Liver (tissue), 9 donors: Measurements from ENCODE around the gene PLIN4. TPM values are rescaled to one million over a fixed set of nuclear protein-coding genes. Genes with fewer than 3 reads are reported as not detected.
A peak's percentile ranks its signal among the peaks of the same experiment; 100 is the strongest.

Experiments
- DNase-seq: peaks from one replicate; pipeline ENCODE4 v3.0.0-alpha.2; 2017; ENCODE audit warnings: low spot score
- H3K27ac ChIP-seq, 2 donors: one replicate each; pipeline ENCODE4 v1.7.0; 2013; ENCODE audit warnings: inconsistent platforms in 2 of 2, low read length in 2 of 2, control low read depth in 1 of 2, low read depth in 1 of 2, mild to moderate bottlenecking in 1 of 2
- H3K27me3 ChIP-seq, 4 donors: one replicate each; pipeline versions ENCODE4 v1.6.1 to v1.7.0; 2013; ENCODE audit warnings: low read length in 3 of 4, inconsistent platforms in 1 of 4, mild to moderate bottlenecking in 1 of 4, moderate library complexity in 1 of 4; ENCODE audit not compliant: control insufficient read depth in 4 of 4, insufficient read depth in 4 of 4
- H3K36me3 ChIP-seq, 4 donors: one replicate each; pipeline versions ENCODE4 v1.6.1 to v1.7.0; 2013; ENCODE audit warnings: low read length in 3 of 4, mild to moderate bottlenecking in 3 of 4, low read depth in 1 of 4, moderate library complexity in 1 of 4; ENCODE audit not compliant: control insufficient read depth in 4 of 4, insufficient read depth in 3 of 4
- H3K4me1 ChIP-seq, 4 donors: one replicate each; pipeline versions ENCODE4 v1.6.1 to v1.7.0; 2013; ENCODE audit warnings: low read length in 3 of 4, mild to moderate bottlenecking in 3 of 4, moderate library complexity in 1 of 4; ENCODE audit not compliant: control insufficient read depth in 4 of 4, insufficient read depth in 4 of 4
- H3K4me3 ChIP-seq, 3 donors: one replicate each; pipeline versions ENCODE4 v1.6.1 to v1.7.0; 2013; ENCODE audit warnings: low read length in 3 of 3, control low read depth in 1 of 3, low read depth in 1 of 3, mild to moderate bottlenecking in 1 of 3
- H3K9ac ChIP-seq, 2 donors: one replicate each; pipeline ENCODE4 v1.7.0; 2013; ENCODE audit warnings: low read length in 2 of 2, mild to moderate bottlenecking in 2 of 2, moderate library complexity in 2 of 2, control low read depth in 1 of 2, low read depth in 1 of 2
- H3K9me3 ChIP-seq, 4 donors: one replicate each; pipeline versions ENCODE4 v1.6.1 to v1.7.0; 2013; ENCODE audit warnings: low read length in 3 of 4; ENCODE audit not compliant: control insufficient read depth in 4 of 4
- ATF3 ChIP-seq: IDR thresholded peaks from 2 replicates; pipeline ENCODE4 v1.6.1; 2016; ENCODE audit warnings: antibody characterized with exemption
- CTCF ChIP-seq: fragments of 150-350 bp; IDR thresholded peaks from 2 replicates; pipeline ENCODE4 v1.5.1; 2017; ENCODE audit warnings: improper control_type of control experiment, low read depth, low read length; ENCODE audit not compliant: missing input control
- EGR1 ChIP-seq, 2 donors: IDR thresholded peaks; 2 replicates each; pipeline ENCODE4 v1.6.1; 2016 to 2018; ENCODE audit warnings: antibody characterized with exemption in 2 of 2, low read depth in 2 of 2
- FOXA1 ChIP-seq: IDR thresholded peaks from 2 replicates; pipeline ENCODE4 v1.6.1; 2016; ENCODE audit warnings: antibody characterized with exemption
- FOXA2 ChIP-seq: IDR thresholded peaks from 2 replicates; pipeline ENCODE4 v1.6.1; 2016; ENCODE audit warnings: antibody characterized with exemption
- GABPA ChIP-seq, 2 donors: IDR thresholded peaks in 1 of 2; conservative IDR thresholded peaks in 1 of 2; 2 replicates each; pipeline ENCODE4 v1.6.1; 2016; ENCODE audit warnings: antibody characterized with exemption in 2 of 2, mild to moderate bottlenecking in 1 of 2, moderate library complexity in 1 of 2
- HNF4A ChIP-seq, 2 donors: conservative IDR thresholded peaks; 2 replicates each; pipeline ENCODE4 v1.6.1; 2016; ENCODE audit warnings: antibody characterized with exemption in 2 of 2, mild to moderate bottlenecking in 2 of 2
- JUND ChIP-seq, 2 donors: IDR thresholded peaks; 2 replicates each; pipeline ENCODE4 v1.6.1; 2016; ENCODE audit warnings: antibody characterized with exemption in 2 of 2
- MAX ChIP-seq: IDR thresholded peaks from 2 replicates; pipeline ENCODE4 v1.6.1; 2016; ENCODE audit warnings: antibody characterized with exemption
- NR2F2 ChIP-seq: IDR thresholded peaks from 2 replicates; pipeline ENCODE4 v1.6.1; 2016; ENCODE audit warnings: antibody characterized with exemption
- RAD21 ChIP-seq, 2 donors: IDR thresholded peaks; 2 replicates each; pipeline ENCODE4 v1.6.1; 2016; ENCODE audit warnings: antibody characterized with exemption in 2 of 2, mild to moderate bottlenecking in 2 of 2
- REST ChIP-seq: IDR thresholded peaks from 2 replicates; pipeline ENCODE4 v1.6.1; 2016; ENCODE audit warnings: antibody characterized with exemption, mild to moderate bottlenecking
- SP1 ChIP-seq: IDR thresholded peaks from 2 replicates; pipeline ENCODE4 v1.6.1; 2018; ENCODE audit warnings: antibody characterized with exemption, mild to moderate bottlenecking
- ZBTB33 ChIP-seq: IDR thresholded peaks from 2 replicates; pipeline ENCODE4 v1.6.1; 2016; ENCODE audit warnings: antibody characterized with exemption
- WGBS: extraction: QIAGEN DNeasy Blood & Tissue Kit; methylation state at CpG from one replicate; pipeline ENCODE4 v1.1.7; 2013; 5-methylcytosine and 5-hydroxymethylcytosine counted together
- polyA plus RNA-seq, 2 donors: library from polyadenylated mRNA; stranded (reverse) in 1 of 2; unstranded in 1 of 2; fragments of 200-250 nt in 1 of 2; fragments of >200 nt in 1 of 2; fragmentation: Nextera tagmentation in 1 of 2; extraction: Ambion mirVana in 1 of 2; gene quantifications; one replicate each; pipeline versions ENCODE4 v1.2.1 to v1.2.3, GENCODE V29; 2013 to 2015
- total RNA-seq, 2 donors: library from RNA; depleted of rRNA; stranded (reverse); fragments of >200 nt; gene quantifications; one replicate each; pipeline ENCODE4 v1.2.3, GENCODE V29; 2014
- donor health status: healthy.
- donor health status: healthy.
- donor health status: healthy.
- donor health status: healthy.
- donor health status: healthy.

PLIN4 gene
- total and polyA plus RNA-seq, 4 donors = 3.1 to 49.1 (median 9.5) TPM

GRCh38 chr19:4471403-4472173 lies 46.7 kb downstream of the PLIN4 start (continued):
- TF ChIP-seq REST (peak; percentile 87), FOXA2 (peak; percentile 4), GABPA (IDR thresholded peaks at IDR 0.05 in 1 of 2, conservative IDR thresholded peaks at IDR 0.05 in 1 of 2) (peak; percentile 52 to 85)

DNA sequence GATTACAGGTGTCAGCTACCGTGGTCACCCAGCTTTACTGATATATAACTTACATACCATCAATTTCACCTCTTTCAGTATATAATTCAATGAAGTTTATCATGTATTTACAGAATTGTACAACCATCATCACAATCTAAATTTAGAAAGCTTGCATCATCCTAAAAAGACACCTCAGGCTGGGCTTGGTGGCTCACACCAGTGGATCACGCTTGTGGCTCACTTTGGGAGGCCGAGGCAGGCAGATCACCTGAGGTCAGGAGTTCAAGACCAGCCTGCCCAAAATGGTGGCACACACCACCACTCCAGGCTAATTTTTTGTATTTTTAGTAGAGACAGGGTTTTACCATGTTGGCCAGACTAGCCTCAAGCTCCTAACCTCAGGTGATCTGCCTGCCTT lies 50.5 kb downstream of the PLIN4 start:
- Histone ChIP-seq H3K4me3 (no peak overlapping the region), H3K4me1 (peaks cover 0 to 7% (median 2%) of the 10 kb centered on the region in 4 donors), H3K27ac (no peak overlapping the region), H3K9ac (no peak overlapping the region), H3K9me3 (no peaks in the 10 kb centered on the region), H3K36me3 (no peaks in the 10 kb centered on the region), H3K27me3 (no peaks in the 10 kb centered on the region)
- 94% methylated on average over 3 of the region's 3 CpGs for WGBS
- DNase-seq = no peak
- TF ChIP-seq NR2F2 (no peak), CTCF (no peak), EGR1 (IDR thresholded peaks at IDR 0.05; ENCODE audit: low read depth in 2 of 2) (no peak), FOXA2 (no peak), ATF3 (no peak)

DNA sequence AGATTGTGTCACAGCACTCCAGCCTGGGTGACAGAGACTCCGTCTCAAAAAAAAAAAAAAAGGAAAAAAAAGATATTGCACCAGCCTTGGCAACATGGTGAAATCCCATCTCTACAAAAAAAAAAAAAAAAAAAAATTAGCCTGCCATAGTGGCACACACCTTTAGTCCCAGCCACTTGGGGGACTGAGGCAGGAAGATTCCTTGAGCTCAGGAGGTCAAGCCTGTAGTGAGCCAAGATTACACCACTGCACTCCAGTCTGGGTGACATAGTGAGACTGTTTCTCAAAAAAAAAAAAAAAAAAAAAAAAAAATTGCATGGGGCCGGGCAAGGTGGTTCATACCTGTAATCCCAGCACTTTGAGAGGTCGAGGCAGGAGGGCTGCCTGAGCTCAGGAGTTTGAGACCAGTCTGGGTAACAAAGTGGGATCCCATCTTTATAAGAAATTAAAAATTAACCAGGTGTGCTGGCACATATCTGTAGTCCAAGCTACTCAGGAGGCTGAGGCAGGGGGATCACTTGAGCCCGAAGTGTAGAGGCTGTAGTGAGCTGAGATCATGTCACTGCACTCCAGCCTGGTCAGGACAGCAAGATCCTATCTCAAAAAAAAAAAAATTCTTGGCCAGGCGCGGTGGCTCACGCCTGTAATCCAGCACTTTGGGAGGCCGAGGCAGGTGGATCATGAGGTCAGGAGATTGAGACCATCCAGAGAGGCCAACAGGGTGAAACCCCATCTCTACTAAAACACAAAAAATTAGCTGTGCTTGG lies 53.3 kb downstream of the PLIN4 start:
- no peaks in the 10 kb centered on the region for H3K9me3 ChIP-seq
- no peak overlapping the region for H3K27ac ChIP-seq
- WGBS = 78% methylated on average over 8 of the region's 8 CpGs
- no peak overlapping the region for H3K4me3 ChIP-seq
- H3K9ac ChIP-seq = no peak overlapping the region
- H3K36me3 ChIP-seq = no peaks in the 10 kb centered on the region
- DNase-seq = no peak
- no peaks in the 10 kb centered on the region for H3K27me3 ChIP-seq
- no peaks in the 10 kb centered on the region for H3K4me1 ChIP-seq
- TF ChIP-seq ATF3 (no peak), ZBTB33 (no peak), FOXA1 (no peak), SP1 (no peak), GABPA (IDR thresholded peaks at IDR 0.05 in 1 of 2, conservative IDR thresholded peaks at IDR 0.05 in 1 of 2) (no peak), RAD21 (IDR thresholded peaks at IDR 0.05) (no peak), JUND (IDR thresholded peaks at IDR 0.05) (no peak), REST (no peak), MAX (no peak), HNF4A (conservative IDR thresholded peaks at IDR 0.05) (no peak)
